GM19193 (cell line): ENCODE results near the gene SLC66A3.

Experiments
- POLR2A ChIP-seq: IDR thresholded peaks from 4 replicates; pipeline ENCODE4 v1.6.1; 2011; ENCODE audit not compliant: insufficient read depth, insufficient read length; ENCODE audit errors: extremely low read depth

The SLC66A3 gene

DNA sequence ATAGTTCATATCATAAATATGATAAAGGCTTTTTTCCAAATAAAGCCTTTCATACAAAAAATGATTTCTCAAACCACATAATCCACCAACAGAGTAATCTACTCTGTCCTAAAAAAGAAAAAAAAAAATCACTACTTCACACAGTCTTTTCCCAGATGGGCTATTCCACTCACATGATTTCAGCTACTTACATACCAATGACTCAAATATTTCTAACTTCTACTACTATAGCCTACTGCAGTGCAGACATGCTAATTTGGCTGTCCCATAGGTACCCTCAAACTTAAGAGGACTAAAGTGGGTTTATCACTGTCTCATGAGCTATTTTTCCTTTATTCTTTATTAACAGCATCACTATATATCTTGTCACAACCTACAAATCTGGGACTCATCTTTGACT is 57.4 kb downstream of the SLC66A3 start:
- no peak for TF ChIP-seq POLR2A

DNA sequence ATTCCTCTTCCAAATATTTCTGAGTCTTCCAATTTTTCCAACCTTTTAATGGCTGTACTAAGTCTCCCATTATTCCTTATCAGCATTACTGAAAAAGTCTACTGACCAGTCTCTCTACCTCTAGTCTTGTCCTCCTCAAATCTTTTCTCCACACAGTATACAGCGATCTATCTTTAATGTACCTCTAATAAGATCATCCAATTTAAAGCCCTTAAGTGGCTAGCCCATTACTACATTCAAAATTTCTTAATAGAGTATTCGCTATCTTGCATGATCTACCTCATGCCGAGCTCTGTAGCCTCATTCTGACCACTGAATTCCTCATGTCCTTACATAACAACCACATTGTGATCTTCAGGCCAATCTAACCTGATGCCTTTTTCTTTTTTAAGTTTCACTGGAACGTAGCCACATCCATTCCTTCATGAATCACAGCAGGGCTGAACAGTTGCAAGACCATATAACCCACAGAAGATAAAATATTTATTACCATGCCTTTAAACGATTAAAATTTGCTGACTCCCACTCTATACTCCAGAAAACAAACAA is 57.9 kb downstream of the SLC66A3 start:
- TF ChIP-seq POLR2A: no peak

GRCh38 chr2:11213975-11214374 is 58.7 kb downstream of the SLC66A3 start:
- TF ChIP-seq POLR2A: no peak

DNA sequence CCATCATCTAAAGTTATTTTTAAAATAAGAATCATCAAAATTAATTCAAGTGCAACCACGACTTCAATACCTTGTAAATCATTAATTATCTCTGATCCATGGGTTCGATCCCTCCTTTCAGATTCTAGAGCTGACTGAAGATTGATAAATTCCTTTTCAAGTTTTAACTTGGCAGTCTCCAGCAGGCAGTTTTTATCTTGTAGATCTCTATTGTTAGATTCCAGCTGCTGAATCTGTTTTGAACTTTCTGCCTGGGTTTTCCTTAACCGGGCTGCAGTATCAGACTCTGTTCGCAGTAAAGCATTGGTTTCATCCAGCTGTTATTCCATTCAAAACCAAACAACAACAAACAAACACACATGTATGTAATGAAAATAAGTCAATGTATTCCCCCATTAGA is 59.5 kb downstream of the SLC66A3 start:
- TF ChIP-seq POLR2A: no peak

DNA sequence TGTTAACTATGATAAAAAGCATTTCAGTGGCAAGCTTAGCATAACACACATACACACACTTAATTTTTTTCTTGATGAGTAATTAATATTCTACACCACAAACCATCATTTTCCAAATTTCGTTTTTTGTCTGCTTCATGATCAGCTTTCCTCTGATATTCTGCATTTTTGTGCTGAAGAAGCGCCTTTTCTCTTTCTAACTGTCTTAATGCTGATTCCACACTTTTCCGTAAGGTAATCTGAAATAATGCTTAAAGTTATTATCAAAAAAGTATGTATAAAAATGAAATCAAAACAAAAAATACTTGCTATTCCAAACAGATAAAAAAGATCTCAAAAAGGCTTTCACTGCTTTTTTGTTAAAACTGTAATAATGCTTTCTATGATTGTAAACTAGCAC is 60.1 kb downstream of the SLC66A3 start:
- no peak for TF ChIP-seq POLR2A

GRCh38 chr2:11220445-11220844 is 65.2 kb downstream of the SLC66A3 start:
- TF ChIP-seq POLR2A: no peak

- TF ChIP-seq POLR2A: no peak
Observed at GRCh38 chr2:11222845-11223244, 67.6 kb downstream of the SLC66A3 start.

DNA sequence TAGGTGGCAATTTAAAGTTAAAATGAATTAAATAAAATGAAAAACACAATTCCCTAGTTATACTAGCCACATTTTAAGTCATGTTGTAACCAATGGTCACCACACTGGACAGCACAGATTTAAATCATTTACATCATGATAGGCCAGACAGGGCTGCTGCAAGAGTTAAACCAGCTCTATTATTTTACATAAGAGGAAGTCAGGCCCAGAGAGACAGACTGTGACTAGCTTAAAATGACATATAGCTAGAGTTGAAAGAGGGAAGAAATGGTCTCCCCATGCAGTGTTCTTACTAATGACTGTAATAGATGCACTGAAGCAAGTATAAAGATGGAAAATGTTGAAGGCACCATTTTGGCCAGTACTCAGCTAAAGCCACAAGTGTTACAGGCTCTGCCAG is 69.6 kb downstream of the SLC66A3 start:
- TF ChIP-seq POLR2A: no peak

DNA sequence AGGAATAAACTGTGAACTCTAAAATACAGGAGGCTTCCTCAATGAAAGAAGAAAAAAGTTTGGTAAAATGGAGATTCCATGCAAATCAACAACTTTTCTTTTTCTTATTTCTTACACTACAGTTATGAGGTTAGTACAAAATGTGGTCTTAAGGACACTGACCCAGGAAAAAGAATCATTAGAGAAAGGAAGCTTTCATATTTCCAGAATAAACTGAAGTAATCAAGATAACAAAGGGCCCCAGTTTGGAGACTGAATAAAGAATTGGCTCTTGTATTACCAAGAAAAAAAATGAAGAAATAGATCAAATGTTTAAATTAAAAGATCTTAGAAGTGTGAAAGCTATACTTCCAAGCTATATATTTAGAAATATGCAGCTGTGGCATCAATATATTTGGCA is 72.3 kb downstream of the SLC66A3 start:
- TF ChIP-seq POLR2A: no peak
